CD4-positive, alpha-beta T cell (primary cell): Measurements from ENCODE around the gene PRF1. TPM values are rescaled to one million over a fixed set of nuclear protein-coding genes. Genes with fewer than 3 reads are reported as not detected.

Experiments
- ATAC-seq: fragments of 200-7000 bp; cut with Tn5 transposase; one replicate; pipeline ENCODE4 v1.10.0; 2022; ENCODE audit warnings: mild to moderate bottlenecking; ENCODE audit not compliant: poor library complexity
- CTCF ChIA-PET: fragments of 350-600 bp; sonication (Branson Sonifier 250); formaldehyde crosslinking; loops from one replicate; lab custom pipeline; 2021; ENCODE audit warnings: antibody characterized with exemption, inconsistent platforms; lab: Charles Lee
- POLR2A ChIA-PET: fragments of 350-600 bp; sonication (Branson Sonifier 250); formaldehyde crosslinking; loops from one replicate; lab custom pipeline; 2021; ENCODE audit warnings: antibody characterized with exemption, inconsistent platforms; lab: Charles Lee
- DNase-seq, 14 experiments: peaks; one replicate each; pipeline ENCODE4 v3.0.0-alpha.2; 2013 to 2020; ENCODE audit warnings: mixed read lengths in 2 of 14
- H3K27ac ChIP-seq, 2 donors: one replicate each; pipeline versions ENCODE4 v1.5.1 to v1.7.0; 2013; ENCODE audit warnings: low read length in 2 of 2, low read depth in 1 of 2, mild to moderate bottlenecking in 1 of 2
- H3K27me3 ChIP-seq, 2 experiments: 1 replicate in 1 of 2; 2 replicates in 1 of 2; pipeline versions ENCODE4 v1.6.1 to v1.7.0; 2013; ENCODE audit warnings: low read length in 2 of 2, control low read depth in 1 of 2, mild to moderate bottlenecking in 1 of 2, moderate library complexity in 1 of 2; ENCODE audit not compliant: insufficient read depth in 2 of 2, control insufficient read depth in 1 of 2
- H3K36me3 ChIP-seq: one replicate; pipeline ENCODE4 v1.6.1; 2013; ENCODE audit warnings: low read length, control low read depth; ENCODE audit not compliant: insufficient read depth
- H3K4me1 ChIP-seq: one replicate; pipeline ENCODE4 v1.6.1; 2013; ENCODE audit warnings: low read length, control low read depth; ENCODE audit not compliant: insufficient read depth
- H3K4me3 ChIP-seq: one replicate; pipeline ENCODE4 v1.5.1; 2013; ENCODE audit warnings: mild to moderate bottlenecking, low read length, moderate library complexity
- H3K9me3 ChIP-seq, 2 experiments: 1 replicate in 1 of 2; 2 replicates in 1 of 2; pipeline versions ENCODE4 v1.6.1 to v1.7.0; 2013; ENCODE audit warnings: low read length in 2 of 2, mild to moderate bottlenecking in 2 of 2, control low read depth in 1 of 2, moderate library complexity in 1 of 2; ENCODE audit not compliant: control insufficient read depth in 1 of 2, insufficient read depth in 1 of 2
- H3K27ac Mint-ChIP-seq: one replicate; pipeline ENCODE4 v1.8.0; 2020; ENCODE audit warnings: mixed read lengths
- H3K27me3 Mint-ChIP-seq: one replicate; pipeline ENCODE4 v1.8.0; 2021; ENCODE audit warnings: mixed read lengths
- H3K36me3 Mint-ChIP-seq: one replicate; pipeline ENCODE4 v1.8.0; 2021; ENCODE audit warnings: low read depth, mixed read lengths
- H3K4me1 Mint-ChIP-seq: one replicate; pipeline ENCODE4 v1.8.0; 2021; ENCODE audit warnings: low read depth, mixed read lengths
- H3K4me3 Mint-ChIP-seq: one replicate; pipeline ENCODE4 v1.8.0; 2020; ENCODE audit warnings: mild to moderate bottlenecking, mixed read lengths
- H3K9me3 Mint-ChIP-seq: one replicate; pipeline ENCODE4 v1.8.0; 2020; ENCODE audit warnings: mixed read lengths
- CTCF ChIP-seq: fragments of 200-600 bp; IDR thresholded peaks from one replicate; pipeline ENCODE4 v1.8.0; 2022; ENCODE audit warnings: antibody characterized with exemption, mild to moderate bottlenecking
- intact Hi-C, 2 experiments: fragments of 100-400 bp; cut with DNase I in 1 of 2; cut with micrococcal nuclease in 1 of 2; formaldehyde crosslinking; loops; one replicate each; pipeline versions ENCODE4 v1.15.1 to v1.9.0; 2023 to 2025; cut with DNase I, micrococcal nuclease
- total RNA-seq, 174 experiments: library from RNA in 2 of 174; stranded (reverse) in 2 of 174; gene quantifications; one replicate each; pipeline ENCODE4 v1.2.3 and lab custom pipeline; 2021 to 2026

The PRF1 gene
- total RNA-seq, 2 experiments from 2014 or later, result 7.4 to 9.4 TPM

- Mint-ChIP-seq H3K4me1 (peaks cover 35% of the 10 kb centered on the region), H3K27me3 (no peaks in the 10 kb centered on the region), H3K36me3 (no peaks in the 10 kb centered on the region), H3K9me3 (no peaks in the 10 kb centered on the region), H3K4me3 (no peak overlapping the region), H3K27ac (no peak overlapping the region)
- H3K27ac ChIP-seq, result no peak overlapping the region
- no peak overlapping the region for H3K4me3 ChIP-seq
- ChIA-PET POLR2A (no interaction called here), CTCF (no interaction called here)
- peaks cover 33% of the 10 kb centered on the region for H3K4me1 ChIP-seq
- ATAC-seq, result no peak
- intact Hi-C loops, result no loop called here
- no peak for TF ChIP-seq CTCF
- no peak for DNase-seq
- no peaks in the 10 kb centered on the region for H3K9me3 ChIP-seq
- H3K27me3 ChIP-seq, result no peaks in the 10 kb centered on the region
- no peaks in the 10 kb centered on the region for H3K36me3 ChIP-seq
Measured at GRCh38 chr10:70573599-70574506, 28.7 kb downstream of the PRF1 start.

GRCh38 chr10:70571636-70572439 is 30.7 kb downstream of the PRF1 start:
- CTCF ChIA-PET, result no interaction called here

DNA sequence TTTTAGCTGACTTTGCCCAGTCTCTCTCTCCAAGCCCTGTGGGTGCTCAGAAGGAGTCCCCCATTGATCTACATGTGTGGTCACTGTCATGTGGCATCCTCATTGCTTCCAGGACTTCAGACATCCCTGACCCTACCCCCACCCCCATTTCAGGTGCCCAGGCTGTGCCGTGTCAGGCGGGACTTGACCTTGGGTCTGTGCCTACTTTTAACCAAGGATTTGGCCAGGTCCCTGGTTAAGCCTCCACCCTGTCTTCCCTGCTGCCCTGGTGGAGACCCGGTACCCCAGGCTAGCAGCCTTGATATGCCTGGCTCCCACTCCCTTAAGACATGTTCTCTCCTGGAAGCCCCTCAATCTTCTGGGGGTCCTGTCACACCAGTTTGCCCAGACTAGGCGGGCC is 31.3 kb downstream of the PRF1 start:
- CTCF ChIA-PET, result no interaction called here
- POLR2A ChIA-PET, result no interaction called here
- DNase-seq, result no peak
- peaks cover 14% of the 10 kb centered on the region for H3K4me1 ChIP-seq
- no peaks in the 10 kb centered on the region for H3K27me3 Mint-ChIP-seq
- H3K36me3 ChIP-seq, result no peaks in the 10 kb centered on the region
- no peaks in the 10 kb centered on the region for H3K9me3 ChIP-seq
- no peak overlapping the region for H3K27ac ChIP-seq
- H3K27ac Mint-ChIP-seq, result no peak overlapping the region
- H3K9me3 Mint-ChIP-seq, result no peaks in the 10 kb centered on the region
- H3K4me3 Mint-ChIP-seq, result no peak overlapping the region
- ATAC-seq, result no peak
- intact Hi-C loops, result no loop called here
- TF ChIP-seq CTCF, result no peak
- no peaks in the 10 kb centered on the region for H3K36me3 Mint-ChIP-seq
- peaks cover 9% of the 10 kb centered on the region for H3K4me1 Mint-ChIP-seq
- H3K27me3 ChIP-seq, result no peaks in the 10 kb centered on the region
- no peak overlapping the region for H3K4me3 ChIP-seq

More at GRCh38 chr10:70571636-70572439, 30.7 kb downstream of the PRF1 start:
- H3K4me1 ChIP-seq, result peaks cover 20% of the 10 kb centered on the region
- no peaks in the 10 kb centered on the region for H3K27me3 ChIP-seq
- TF ChIP-seq CTCF, result no peak
- H3K4me1 Mint-ChIP-seq, result peaks cover 15% of the 10 kb centered on the region
- intact Hi-C loops, result no loop called here
- ATAC-seq (no peak), DNase-seq (no peak)
- H3K36me3 Mint-ChIP-seq, result no peaks in the 10 kb centered on the region
- POLR2A ChIA-PET, result no interaction called here
- no peak overlapping the region for H3K4me3 Mint-ChIP-seq
- H3K27me3 Mint-ChIP-seq, result no peaks in the 10 kb centered on the region
- no peaks in the 10 kb centered on the region for H3K9me3 ChIP-seq
- no peaks in the 10 kb centered on the region for H3K36me3 ChIP-seq
- no peak overlapping the region for H3K27ac Mint-ChIP-seq
- H3K27ac ChIP-seq, result no peak overlapping the region
- H3K4me3 ChIP-seq, result no peak overlapping the region
- H3K9me3 Mint-ChIP-seq, result no peaks in the 10 kb centered on the region
